Measurements from ENCODE around the gene DCTN3. TPM values are rescaled to one million over a fixed set of nuclear protein-coding genes. Genes with fewer than 3 reads are reported as not detected.

Gene DCTN3
- total and polyA plus RNA-seq, 10 of the 15 experiments (the other 5 are each of a cell fraction or from before 2014, with no cell fraction given): 19.0 to 120 (median 71.8) TPM

DNA sequence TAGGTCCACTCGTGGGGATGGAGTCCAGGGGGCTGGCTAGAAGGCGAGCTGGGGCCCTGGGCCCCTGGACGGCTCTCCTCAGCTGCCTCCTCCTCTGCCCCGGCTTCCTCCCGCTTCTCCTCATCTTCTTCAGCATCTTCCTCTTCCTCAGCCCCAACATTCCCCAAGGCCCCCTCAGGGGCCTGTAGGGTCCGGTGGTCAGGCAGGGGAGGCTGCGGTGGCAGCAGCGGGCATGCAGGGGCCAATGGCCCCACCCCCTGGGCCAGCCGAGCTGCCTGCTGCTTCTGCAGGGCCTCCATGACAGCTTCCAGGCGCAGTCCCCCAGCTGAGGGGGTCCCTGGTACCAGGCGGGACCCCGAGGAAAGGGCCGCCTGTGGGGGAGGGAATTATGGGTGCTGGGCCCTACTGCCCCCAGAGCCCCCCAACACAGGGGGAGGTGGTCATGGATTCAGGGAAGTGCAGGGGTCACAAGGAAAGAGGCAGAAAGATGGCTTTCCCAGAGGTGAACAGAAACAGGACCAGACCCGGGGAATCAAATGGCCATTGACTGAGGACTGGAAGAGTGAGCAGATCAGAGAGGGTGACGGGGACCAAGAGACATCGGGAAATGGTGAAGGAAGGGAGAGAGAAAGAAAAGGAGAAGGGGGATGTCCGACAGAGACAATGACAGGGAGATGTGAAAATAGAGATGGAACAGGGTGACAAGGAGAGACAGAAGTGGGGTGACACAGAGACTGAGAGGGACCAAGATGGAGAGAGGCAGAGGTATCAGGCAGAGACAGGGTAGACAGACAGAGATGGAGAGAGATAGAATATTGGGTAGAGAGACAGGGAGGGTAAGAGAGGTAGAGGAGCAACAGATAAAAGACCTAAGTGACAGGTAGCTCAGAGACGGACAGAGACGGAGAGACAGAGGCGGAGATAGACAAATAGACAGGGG, 7.7 kb upstream of the DCTN3 start:
- Histone ChIP-seq H3K4me3 (no peak overlapping the region; the same call in 1 of the 2 replicates), H3K27ac (ENCODE audit: control insufficient read depth, insufficient read depth) (no peak overlapping the region), H2AFZ (ENCODE audit: control insufficient read depth, low read depth, low read length) (no peak overlapping the region), H3K36me3 (ENCODE audit: control insufficient read depth in 2 of 2, insufficient read depth in 2 of 2, low read length in 1 of 2) (no peaks in the 10 kb centered on the region), H3K79me2 (ENCODE audit: control insufficient read depth, insufficient read depth, low read length) (no peaks in the 10 kb centered on the region), H3K27me3 (replicated peaks in 1 of 2; ENCODE audit: control insufficient read depth in 2 of 2, insufficient read depth in 2 of 2, low read length in 1 of 2) (peaks cover 14 to 22% of the 10 kb centered on the region in 2 experiments), H3K9ac (ENCODE audit: control insufficient read depth, insufficient read depth, low read length) (no peak overlapping the region), H3K4me1 (ENCODE audit: control insufficient read depth, insufficient read depth, low read length) (peaks cover 4% of the 10 kb centered on the region; the same call in 1 of the 2 replicates), H4K20me1 (ENCODE audit: control insufficient read depth, insufficient read depth) (no peaks in the 10 kb centered on the region; the same call in 1 of the 2 replicates), H3K4me2 (ENCODE audit: control insufficient read depth, insufficient read depth) (0 out of 2 replicates have a peak overlapping the region, but pooled peaks have one; percentile 71), H3K9me3 (replicated peaks; ENCODE audit: control insufficient read depth, insufficient read depth, low read length) (no peaks in the 10 kb centered on the region)
- no peak for DNase-seq (ENCODE audit: low read depth, low spot score)
- POLR2A ChIA-PET: no interaction called here
- TF ChIP-seq, protein P1, sequence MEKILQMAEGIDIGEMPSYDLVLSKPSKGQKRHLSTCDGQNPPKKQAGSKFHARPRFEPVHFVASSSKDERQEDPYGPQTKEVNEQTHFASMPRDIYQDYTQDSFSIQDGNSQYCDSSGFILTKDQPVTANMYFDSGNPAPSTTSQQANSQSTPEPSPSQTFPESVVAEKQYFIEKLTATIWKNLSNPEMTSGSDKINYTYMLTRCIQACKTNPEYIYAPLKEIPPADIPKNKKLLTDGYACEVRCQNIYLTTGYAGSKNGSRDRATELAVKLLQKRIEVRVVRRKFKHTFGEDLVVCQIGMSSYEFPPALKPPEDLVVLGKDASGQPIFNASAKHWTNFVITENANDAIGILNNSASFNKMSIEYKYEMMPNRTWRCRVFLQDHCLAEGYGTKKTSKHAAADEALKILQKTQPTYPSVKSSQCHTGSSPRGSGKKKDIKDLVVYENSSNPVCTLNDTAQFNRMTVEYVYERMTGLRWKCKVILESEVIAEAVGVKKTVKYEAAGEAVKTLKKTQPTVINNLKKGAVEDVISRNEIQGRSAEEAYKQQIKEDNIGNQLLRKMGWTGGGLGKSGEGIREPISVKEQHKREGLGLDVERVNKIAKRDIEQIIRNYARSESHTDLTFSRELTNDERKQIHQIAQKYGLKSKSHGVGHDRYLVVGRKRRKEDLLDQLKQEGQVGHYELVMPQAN (conservative IDR thresholded peaks at IDR 0.05): no peak
- TF ChIP-seq HDAC2 (IDR thresholded peaks at IDR 0.05) (no peak), CEBPB (IDR thresholded peaks at IDR 0.05; ENCODE audit: borderline replicate concordance in 1 of 2, low read depth in 2 of 2, low read length in 2 of 2) (no peak), JUNB (IDR thresholded peaks at IDR 0.05) (no peak), ZNF622 (IDR thresholded peaks at IDR 0.05) (no peak), NFXL1 (IDR thresholded peaks at IDR 0.05; ENCODE audit: borderline replicate concordance) (no peak), YY1 (IDR thresholded peaks at IDR 0.05; ENCODE audit: low read depth, low read length) (no peak), LARP7 (IDR thresholded peaks at IDR 0.05) (no peak), SUZ12 (IDR thresholded peaks at IDR 0.05; ENCODE audit: unreplicated experiment) (peak; percentile 35), FOS (IDR thresholded peaks at IDR 0.05; ENCODE audit: borderline replicate concordance, extremely low read depth, insufficient read length) (no peak), MEF2A (IDR thresholded peaks at IDR 0.05; ENCODE audit: insufficient read depth, low read depth, low read length) (no peak), EZH2 (IDR thresholded peaks at IDR 0.05; ENCODE audit: borderline replicate concordance, control insufficient read depth, low read depth, low read length) (0 out of 2 replicates have a peak, but pooled peaks have one; percentile 19)
- TF ChIP-seq, protein P2, sequence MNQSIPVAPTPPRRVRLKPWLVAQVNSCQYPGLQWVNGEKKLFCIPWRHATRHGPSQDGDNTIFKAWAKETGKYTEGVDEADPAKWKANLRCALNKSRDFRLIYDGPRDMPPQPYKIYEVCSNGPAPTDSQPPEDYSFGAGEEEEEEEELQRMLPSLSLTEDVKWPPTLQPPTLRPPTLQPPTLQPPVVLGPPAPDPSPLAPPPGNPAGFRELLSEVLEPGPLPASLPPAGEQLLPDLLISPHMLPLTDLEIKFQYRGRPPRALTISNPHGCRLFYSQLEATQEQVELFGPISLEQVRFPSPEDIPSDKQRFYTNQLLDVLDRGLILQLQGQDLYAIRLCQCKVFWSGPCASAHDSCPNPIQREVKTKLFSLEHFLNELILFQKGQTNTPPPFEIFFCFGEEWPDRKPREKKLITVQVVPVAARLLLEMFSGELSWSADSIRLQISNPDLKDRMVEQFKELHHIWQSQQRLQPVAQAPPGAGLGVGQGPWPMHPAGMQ (IDR thresholded peaks at IDR 0.05; ENCODE audit: borderline replicate concordance): no peak
- CTCF ChIA-PET: no interaction called here
- no TSS peak for BruUV-seq (replicated peaks)
- intact Hi-C loops (cut with micrococcal nuclease; ENCODE audit: unreplicated experiment): no loop called here
- 18% methylated on average over 20 of the region's 20 CpGs for WGBS (ENCODE audit: insufficient coverage, insufficient replicate concordance, low lambda C conversion rate, missing lambda C conversion rate)
- in situ Hi-C loops (cut with MboI): no loop called here
- RAD21 ChIA-PET (ENCODE audit: unreplicated experiment): no interaction called here
- ATAC-seq: no peak
- no peak for FAIRE-seq
- SMC1A ChIA-PET (ENCODE audit: uncharacterized antibody, unreplicated experiment): interaction anchor here (0.6 kb wide), 1 partner anchor 10 kb away, joined by 3 read pairs; no protein-coding TSS in a partner anchor

Data from GM12878 (cell line).